HG03175 (cell line): ENCODE results near the gene B3GALT6.
"Not testable (repeated sequence)": the region's sequence is repeated elsewhere in the genome, so short reads cannot be mapped to it uniquely, and the experiment has no call there.

Experiments used
- ATAC-seq: cut with Tn5 transposase; IDR thresholded peaks from one replicate; pipeline ENCODE4 v1.9.1; 2021; ENCODE audit warnings: mild to moderate bottlenecking, moderate library complexity; ENCODE audit not compliant: unreplicated experiment

B3GALT6 gene

GRCh38 chr1:1232208-1232795 lies at the start of gene B3GALT6:
Gene B3GALT6, plus strand, starts transcription at chr1:1232237. Its CDS starts 42 bp downstream, at chr1:1232279.
- ATAC-seq, result no peak

GRCh38 chr1:1182491-1183220 lies 49.4 kb upstream of the B3GALT6 start:
- no peak for ATAC-seq

GRCh38 chr1:1183221-1183747 lies 48.8 kb upstream of the B3GALT6 start:
- ATAC-seq, result no peak

- no peak for ATAC-seq
Measured at GRCh38 chr1:1183833-1184775, 47.9 kb upstream of the B3GALT6 start.

- ATAC-seq, result no peak
Measured at GRCh38 chr1:1185101-1185765, 46.8 kb upstream of the B3GALT6 start.

GRCh38 chr1:1187938-1188337 lies 44.1 kb upstream of the B3GALT6 start:
- no peak for ATAC-seq

GRCh38 chr1:1189111-1189510 lies 42.9 kb upstream of the B3GALT6 start:
- no peak for ATAC-seq

GRCh38 chr1:1191734-1192133 lies 40.3 kb upstream of the B3GALT6 start:
- ATAC-seq, result no peak

GRCh38 chr1:1194723-1195122 lies 37.3 kb upstream of the B3GALT6 start:
- ATAC-seq, result no peak

- not testable (repeated sequence) for ATAC-seq
Measured at GRCh38 chr1:1195726-1196125, 36.3 kb upstream of the B3GALT6 start.

GRCh38 chr1:1196431-1197187 lies 35.4 kb upstream of the B3GALT6 start:
- ATAC-seq, result no peak

- ATAC-seq, result no peak
Measured at GRCh38 chr1:1197188-1197500, 34.9 kb upstream of the B3GALT6 start.

- no peak for ATAC-seq
Measured at GRCh38 chr1:1197551-1198422, 34.2 kb upstream of the B3GALT6 start.

GRCh38 chr1:1198423-1199140 lies 33.5 kb upstream of the B3GALT6 start:
- no peak for ATAC-seq

GRCh38 chr1:1199141-1199960 lies 32.7 kb upstream of the B3GALT6 start:
- ATAC-seq, result no peak

GRCh38 chr1:1199961-1200875 lies 31.8 kb upstream of the B3GALT6 start:
- ATAC-seq, result no peak
